ENCODE measurements around the gene SYT8.

DNA sequence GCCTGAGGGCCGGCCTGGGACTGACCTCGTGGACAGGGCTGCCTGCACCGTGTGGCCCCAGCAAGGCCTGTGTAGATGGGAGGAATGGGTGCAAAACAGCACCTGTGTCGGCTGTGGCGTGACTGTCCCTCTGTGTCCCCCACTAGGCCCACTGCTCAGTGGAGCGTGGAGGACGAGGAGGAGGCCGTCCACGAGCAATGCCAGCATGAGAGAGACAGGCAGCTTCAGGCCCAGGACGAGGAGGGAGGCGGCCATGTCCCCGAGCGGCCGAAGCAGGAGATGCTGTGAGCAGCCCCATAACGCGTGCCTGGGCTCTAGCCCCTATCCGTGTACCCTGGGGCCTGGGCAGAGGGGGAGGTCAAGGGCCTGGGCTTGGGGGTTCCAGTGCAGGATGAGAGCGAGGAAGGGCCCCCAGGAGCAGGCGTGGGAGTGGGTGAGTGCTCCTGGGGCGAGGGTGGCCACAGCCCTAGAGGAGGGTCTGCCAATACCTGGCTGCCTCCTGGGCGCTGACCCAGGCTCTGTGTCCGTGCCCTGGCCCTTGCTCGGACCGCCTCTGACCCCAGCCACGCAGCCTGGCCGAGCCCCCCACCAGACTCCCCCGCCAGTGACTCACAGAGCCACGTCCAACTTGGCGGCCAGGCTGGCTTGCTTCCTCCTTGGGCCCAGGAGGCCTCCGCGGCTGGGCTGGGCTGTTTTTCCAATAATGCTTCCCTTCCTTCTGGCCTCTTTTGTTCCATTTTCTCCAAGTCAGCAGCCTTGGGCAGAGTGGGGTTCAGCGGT, 45.3 kb downstream of the SYT8 start:
- TF ChIP-seq CTCF (IDR thresholded peaks at IDR 0.05) (no peak), EZH2 (IDR thresholded peaks at IDR 0.05) (no peak)

Measured in neural progenitor cell (in vitro differentiated cells).